Hepatocyte (in vitro differentiated cells): ENCODE measurements around the gene PIGC. TPM values are rescaled to one million over a fixed set of nuclear protein-coding genes. Genes with fewer than 3 reads are reported as not detected.

Experiments
- DNase-seq: peaks from one replicate; pipeline ENCODE4 v3.0.0-alpha.2; 2016; ENCODE audit warnings: low spot score
- H2AFZ ChIP-seq: fragments of 200-600 bp; sonication (generic); 2 replicates; pipeline ENCODE4 v1.6.0; 2016; ENCODE audit warnings: antibody characterized with exemption, mild to moderate bottlenecking
- H3K27ac ChIP-seq: fragments of 200-600 bp; sonication (generic); 2 replicates; pipeline ENCODE4 v1.5.1; 2016; ENCODE audit warnings: mild to moderate bottlenecking
- H3K27me3 ChIP-seq: fragments of 200-600 bp; sonication (generic); 2 replicates; pipeline ENCODE4 v1.6.1; 2016
- H3K36me3 ChIP-seq: fragments of 200-600 bp; sonication (generic); replicated peaks from 2 replicates; pipeline ENCODE4 v1.5.1; 2016; ENCODE audit warnings: low read depth; ENCODE audit not compliant: insufficient read depth
- H3K4me1 ChIP-seq: fragments of 200-600 bp; sonication (generic); 2 replicates; pipeline ENCODE4 v1.5.1; 2016; ENCODE audit warnings: mild to moderate bottlenecking, moderate library complexity; ENCODE audit not compliant: insufficient read depth
- H3K4me2 ChIP-seq: fragments of 200-600 bp; sonication (generic); 2 replicates; pipeline ENCODE4 v1.6.0; 2016
- H3K4me3 ChIP-seq: fragments of 200-600 bp; sonication (generic); 2 replicates; pipeline ENCODE4 v1.5.1; 2016; ENCODE audit warnings: mild to moderate bottlenecking
- H3K79me2 ChIP-seq: fragments of 200-600 bp; sonication (generic); 2 replicates; pipeline ENCODE4 v1.6.0; 2017; ENCODE audit warnings: mild to moderate bottlenecking
- H3K9me2 ChIP-seq: fragments of 200-600 bp; sonication (generic); replicated peaks from 2 replicates; pipeline ENCODE4 v1.6.0; 2017; ENCODE audit warnings: mild to moderate bottlenecking; ENCODE audit not compliant: insufficient read depth
- H3K9me3 ChIP-seq: fragments of 200-600 bp; sonication (generic); 2 replicates; pipeline ENCODE4 v1.5.1; 2016; ENCODE audit warnings: low read depth, mild to moderate bottlenecking
- H4K20me1 ChIP-seq: fragments of 200-600 bp; sonication (generic); 2 replicates; pipeline ENCODE4 v1.6.0; 2016; ENCODE audit warnings: mild to moderate bottlenecking; ENCODE audit not compliant: insufficient read depth, poor library complexity, severe bottlenecking
- EZH2 ChIP-seq: fragments of 200-600 bp; sonication (generic); IDR thresholded peaks from 2 replicates; pipeline ENCODE4 v1.6.1; 2016; ENCODE audit warnings: antibody characterized with exemption, mild to moderate bottlenecking, borderline replicate concordance
- EZH2phosphoT487 ChIP-seq: fragments of 200-600 bp; sonication (generic); IDR thresholded peaks from one replicate; pipeline ENCODE4 v1.6.1; 2018; ENCODE audit warnings: antibody characterized with exemption, mild to moderate bottlenecking, low read depth, moderate library complexity; ENCODE audit not compliant: unreplicated experiment, severe bottlenecking
- WGBS: methylation state at CpG from one replicate; pipeline ENCODE4 v1.1.6; 2016; ENCODE audit warnings: low lambda C conversion rate; ENCODE audit errors: missing lambda C conversion rate; 5-methylcytosine and 5-hydroxymethylcytosine counted together
- polyA plus RNA-seq: library from polyadenylated mRNA; unstranded; fragments of >200 nt; fragmentation: Nextera tagmentation; extraction: Ambion mirVana; gene quantifications from 2 replicates; pipeline ENCODE4 v1.2.1, GENCODE V29; 2016
- total RNA-seq: library from RNA; depleted of rRNA; stranded (reverse); fragments of >200 nt; gene quantifications from 2 replicates; pipeline ENCODE4 v1.2.3, GENCODE V29; 2014
- TF ChIP-seq, protein P1 (sequence below): fragments of 200-600 bp; sonication (generic); IDR thresholded peaks from 2 replicates; pipeline ENCODE4 v1.5.1; 2016; ENCODE audit warnings: antibody characterized with exemption, mild to moderate bottlenecking; ENCODE audit not compliant: poor library complexity

Gene PIGC
- total and polyA plus RNA-seq, 2 experiments from 2014 or later: 42.0 to 47.0 TPM

DNA sequence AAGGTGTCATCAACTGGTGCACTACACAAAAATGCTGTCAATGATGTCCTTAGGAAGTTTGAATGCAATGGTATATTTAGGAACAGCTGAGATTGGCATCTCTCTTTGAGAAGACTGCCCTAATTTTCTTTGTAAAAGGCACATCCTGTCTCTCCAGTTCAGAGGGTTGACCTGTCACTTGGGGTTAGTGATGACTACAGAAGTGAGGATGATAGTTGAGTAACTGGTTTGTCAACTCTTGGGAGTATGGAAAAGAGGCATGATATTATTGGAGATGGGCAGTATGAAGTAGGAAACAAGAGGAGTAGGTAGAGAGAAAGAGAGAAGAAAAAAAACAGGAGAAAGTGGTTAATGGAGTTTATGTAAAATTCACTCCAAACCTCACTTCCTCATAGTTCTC, 40.4 kb upstream of the PIGC start:
- Histone ChIP-seq H3K36me3 (no peaks in the 10 kb centered on the region), H3K9me2 (no peaks in the 10 kb centered on the region), H3K79me2 (no peaks in the 10 kb centered on the region), H3K4me2 (no peak overlapping the region), H3K27me3 (no peaks in the 10 kb centered on the region), H4K20me1 (no peaks in the 10 kb centered on the region), H3K9me3 (no peaks in the 10 kb centered on the region), H2AFZ (no peak overlapping the region), H3K4me3 (no peak overlapping the region), H3K4me1 (peaks cover 17% of the 10 kb centered on the region), H3K27ac (no peak overlapping the region)
- DNase-seq: no peak
- TF ChIP-seq EZH2: no peak
- TF ChIP-seq, protein P1, sequence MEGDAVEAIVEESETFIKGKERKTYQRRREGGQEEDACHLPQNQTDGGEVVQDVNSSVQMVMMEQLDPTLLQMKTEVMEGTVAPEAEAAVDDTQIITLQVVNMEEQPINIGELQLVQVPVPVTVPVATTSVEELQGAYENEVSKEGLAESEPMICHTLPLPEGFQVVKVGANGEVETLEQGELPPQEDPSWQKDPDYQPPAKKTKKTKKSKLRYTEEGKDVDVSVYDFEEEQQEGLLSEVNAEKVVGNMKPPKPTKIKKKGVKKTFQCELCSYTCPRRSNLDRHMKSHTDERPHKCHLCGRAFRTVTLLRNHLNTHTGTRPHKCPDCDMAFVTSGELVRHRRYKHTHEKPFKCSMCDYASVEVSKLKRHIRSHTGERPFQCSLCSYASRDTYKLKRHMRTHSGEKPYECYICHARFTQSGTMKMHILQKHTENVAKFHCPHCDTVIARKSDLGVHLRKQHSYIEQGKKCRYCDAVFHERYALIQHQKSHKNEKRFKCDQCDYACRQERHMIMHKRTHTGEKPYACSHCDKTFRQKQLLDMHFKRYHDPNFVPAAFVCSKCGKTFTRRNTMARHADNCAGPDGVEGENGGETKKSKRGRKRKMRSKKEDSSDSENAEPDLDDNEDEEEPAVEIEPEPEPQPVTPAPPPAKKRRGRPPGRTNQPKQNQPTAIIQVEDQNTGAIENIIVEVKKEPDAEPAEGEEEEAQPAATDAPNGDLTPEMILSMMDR: no peak
- no peak for TF ChIP-seq EZH2phosphoT487

DNA sequence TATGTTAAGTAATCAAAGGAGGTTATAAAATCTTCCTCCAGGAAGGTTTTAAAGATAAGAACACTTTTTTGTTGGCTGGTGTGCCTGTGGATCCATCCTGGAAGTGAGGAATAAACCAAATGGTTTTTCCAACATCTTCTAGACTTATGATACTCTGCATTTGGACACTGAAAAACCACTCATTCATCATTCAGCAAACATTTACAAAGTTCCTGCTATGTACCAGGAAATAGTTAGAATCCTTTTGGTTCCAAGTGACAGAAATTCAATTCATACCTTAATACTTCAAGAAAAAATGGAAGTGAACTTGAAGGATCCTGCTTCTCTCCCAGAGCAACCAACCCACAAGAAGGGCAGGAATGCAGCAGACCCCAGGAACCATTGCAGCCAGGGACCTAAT, 39.6 kb upstream of the PIGC start:
- Histone ChIP-seq H3K79me2 (no peaks in the 10 kb centered on the region), H3K4me3 (no peak overlapping the region), H3K27me3 (no peaks in the 10 kb centered on the region), H3K36me3 (no peaks in the 10 kb centered on the region), H3K9me3 (no peaks in the 10 kb centered on the region), H3K4me1 (peaks cover 18% of the 10 kb centered on the region), H3K27ac (peak overlapping the region; percentile 22), H4K20me1 (no peaks in the 10 kb centered on the region), H3K4me2 (no peak overlapping the region), H3K9me2 (no peaks in the 10 kb centered on the region), H2AFZ (no peak overlapping the region)
- TF ChIP-seq EZH2phosphoT487 (no peak), EZH2 (no peak)
- TF ChIP-seq, protein P1: no peak
- no peak for DNase-seq

DNA sequence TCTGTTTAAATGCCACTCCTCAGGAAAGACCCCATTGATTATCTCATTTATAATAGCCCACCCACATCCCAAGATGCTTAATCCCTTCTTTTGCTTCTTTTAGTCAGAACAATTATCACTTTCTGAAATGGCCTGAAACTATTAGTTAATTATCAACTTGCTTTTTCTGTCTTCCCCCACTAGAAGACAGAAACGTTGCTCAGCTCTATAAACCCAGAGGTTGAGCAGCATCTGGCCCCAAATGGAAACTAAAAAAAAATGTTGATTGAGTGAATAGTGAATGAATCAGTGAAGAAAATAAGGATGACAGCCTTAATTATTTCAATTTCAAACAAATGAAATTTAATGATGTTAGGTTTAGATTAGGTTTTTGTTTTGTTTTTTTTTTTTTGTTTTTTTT, 38.2 kb upstream of the PIGC start:
- TF ChIP-seq EZH2 (no peak), EZH2phosphoT487 (no peak)
- TF ChIP-seq, protein P1: no peak
- Histone ChIP-seq H3K9me3 (no peaks in the 10 kb centered on the region), H3K9me2 (no peaks in the 10 kb centered on the region), H3K27me3 (no peaks in the 10 kb centered on the region), H3K4me1 (peaks cover 18% of the 10 kb centered on the region), H3K36me3 (no peaks in the 10 kb centered on the region), H2AFZ (no peak overlapping the region), H3K27ac (no peak overlapping the region), H3K4me3 (no peak overlapping the region), H4K20me1 (no peaks in the 10 kb centered on the region), H3K4me2 (no peak overlapping the region), H3K79me2 (no peaks in the 10 kb centered on the region)
- 0% methylated on average over 1 of the region's 1 CpG for WGBS
- DNase-seq: no peak

DNA sequence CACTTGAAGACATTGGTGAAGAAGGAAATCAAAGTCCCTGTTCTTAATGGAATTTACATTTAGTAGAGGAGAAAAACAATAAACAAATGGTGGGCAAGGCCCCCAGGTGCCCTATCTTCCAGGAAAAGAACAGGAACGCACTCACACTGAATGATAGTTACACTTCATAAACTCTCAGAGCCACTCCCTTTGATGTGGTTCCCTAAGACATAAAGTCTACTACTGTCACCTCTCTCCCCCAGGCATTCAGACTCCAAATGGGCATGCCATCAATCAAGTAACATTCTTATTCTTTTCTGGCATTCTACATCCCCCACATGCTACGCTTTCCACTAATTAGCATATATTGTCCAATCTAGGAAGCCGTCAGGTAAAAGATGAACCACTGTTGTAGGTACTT, 36.6 kb upstream of the PIGC start:
- Histone ChIP-seq H3K79me2 (no peaks in the 10 kb centered on the region), H3K4me3 (no peak overlapping the region), H3K4me1 (peaks cover 12% of the 10 kb centered on the region), H3K27ac (no peak overlapping the region), H3K4me2 (no peak overlapping the region), H2AFZ (no peak overlapping the region), H3K9me2 (no peaks in the 10 kb centered on the region), H3K36me3 (no peaks in the 10 kb centered on the region), H3K9me3 (no peaks in the 10 kb centered on the region), H3K27me3 (no peaks in the 10 kb centered on the region), H4K20me1 (no peaks in the 10 kb centered on the region)
- TF ChIP-seq EZH2phosphoT487 (no peak), EZH2 (no peak)
- TF ChIP-seq, protein P1: no peak
- DNase-seq: no peak
- 66% methylated on average over 3 of the region's 3 CpGs for WGBS
